ENCODE data around the gene NANP. TPM values are rescaled to one million over a fixed set of nuclear protein-coding genes. Genes with fewer than 3 reads are reported as not detected.
"Not testable (repeated sequence)": the region's sequence is repeated elsewhere in the genome, so short reads cannot be mapped to it uniquely, and the experiment has no call there.

The NANP gene
- total RNA-seq, 1 donor from 2014 or later, result 10.0 TPM

- no peak for DNase-seq (ENCODE audit: low read depth, low spot score)
Measured at GRCh38 chr20:25606094-25606695, 17.6 kb downstream of the NANP start.

- no peak for DNase-seq (ENCODE audit: low read depth, low spot score)
Measured at GRCh38 chr20:25605148-25605547, 18.7 kb downstream of the NANP start.

- DNase-seq (ENCODE audit: low read depth, low spot score), result no peak
Measured at GRCh38 chr20:25604611-25605010, 19.2 kb downstream of the NANP start.

GRCh38 chr20:25602914-25603309 is 20.9 kb downstream of the NANP start:
- not testable (repeated sequence) for DNase-seq (ENCODE audit: low read depth, low spot score)

- not testable (repeated sequence) for DNase-seq (ENCODE audit: low read depth, low spot score)
Measured at GRCh38 chr20:25602191-25602913, 21.5 kb downstream of the NANP start.

- DNase-seq (ENCODE audit: low read depth, low spot score), result no peak
Measured at GRCh38 chr20:25601659-25602058, 22.2 kb downstream of the NANP start.

- DNase-seq (ENCODE audit: low read depth, low spot score), result no peak
Measured at GRCh38 chr20:25600632-25601031, 23.2 kb downstream of the NANP start.

- DNase-seq (ENCODE audit: low read depth, low spot score), result no peak
Measured at GRCh38 chr20:25592135-25592852, 31.5 kb downstream of the NANP start.

GRCh38 chr20:25590778-25591177 is 33.0 kb downstream of the NANP start:
- DNase-seq (ENCODE audit: low read depth, low spot score), result not testable (repeated sequence)

GRCh38 chr20:25588491-25588890 is 35.3 kb downstream of the NANP start:
- no peak for DNase-seq (ENCODE audit: low read depth, low spot score)

GRCh38 chr20:25587536-25587935 is 36.3 kb downstream of the NANP start:
- DNase-seq (ENCODE audit: low read depth, low spot score), result no peak

GRCh38 chr20:25586877-25587276 is 36.9 kb downstream of the NANP start:
- no peak for DNase-seq (ENCODE audit: low read depth, low spot score)

- DNase-seq (ENCODE audit: low read depth, low spot score), result no peak
Measured at GRCh38 chr20:25584905-25585704, 38.7 kb downstream of the NANP start, which contains the start of gene NINL. Gene NINL (minus strand): TSS chr20:25585531. CDS start chr20:25526587, 58,944 bp downstream.

- not testable (repeated sequence) for DNase-seq (ENCODE audit: low read depth, low spot score)
Measured at GRCh38 chr20:25583607-25584006, 40.2 kb downstream of the NANP start.

GRCh38 chr20:25580711-25581110 is 43.1 kb downstream of the NANP start:
- DNase-seq (ENCODE audit: low read depth, low spot score), result no peak

GRCh38 chr20:25579081-25579770 is 44.6 kb downstream of the NANP start:
- DNase-seq (ENCODE audit: low read depth, low spot score), result no peak

GRCh38 chr20:25576783-25577530 is 46.9 kb downstream of the NANP start:
- DNase-seq (ENCODE audit: low read depth, low spot score), result no peak

GRCh38 chr20:25574411-25574810 is 49.4 kb downstream of the NANP start:
- no peak for DNase-seq (ENCODE audit: low read depth, low spot score)

GRCh38 chr20:25573288-25574251 is 50.2 kb downstream of the NANP start:
- no peak for DNase-seq (ENCODE audit: low read depth, low spot score)

Data from pulmonary artery endothelial cell (primary cell).